ENCODE measurements around the gene DNAH1. TPM values are rescaled to one million over a fixed set of nuclear protein-coding genes. Genes with fewer than 3 reads are reported as not detected.

Gene DNAH1
- total and polyA plus RNA-seq, 2 experiments from 2014 or later, result 0.81 to 1.8 TPM

GRCh38 chr3:52331091-52331490 lies 15.0 kb downstream of the DNAH1 start:
- no peak overlapping the region for H3K4me3 Mint-ChIP-seq

GRCh38 chr3:52331906-52332305 lies 15.8 kb downstream of the DNAH1 start:
- no peaks in the 10 kb centered on the region for H3K4me1 ChIP-seq (ENCODE audit: insufficient read depth)
- no peak overlapping the region for H3K27ac Mint-ChIP-seq
- H3K79me2 ChIP-seq (replicated peaks; ENCODE audit: insufficient read depth), result no peaks in the 10 kb centered on the region
- no peak overlapping the region for H2AFZ ChIP-seq
- no peaks in the 10 kb centered on the region for H3K36me3 ChIP-seq (ENCODE audit: insufficient read depth)
- H3K36me3 Mint-ChIP-seq (ENCODE audit: low read depth), result no peaks in the 10 kb centered on the region; the same call in 2 of the 3 replicates
- H3K27ac ChIP-seq (ENCODE audit: low read depth), result no peak overlapping the region
- no peaks in the 10 kb centered on the region for H3K27me3 ChIP-seq (ENCODE audit: insufficient read depth)
- no peak overlapping the region for H3K4me2 ChIP-seq
- TF ChIP-seq ETS1 (IDR thresholded peaks at IDR 0.05) (no peak), ZNF462 (CRISPR knock-in tag; IDR thresholded peaks at IDR 0.05) (no peak), ZNF114 (CRISPR knock-in tag; IDR thresholded peaks at IDR 0.05) (no peak)
- no peaks in the 10 kb centered on the region for H3K9me3 Mint-ChIP-seq
- peaks cover 6% of the 10 kb centered on the region for H3K27me3 Mint-ChIP-seq (ENCODE audit: insufficient read depth, low read depth, poor library complexity)
- no peak overlapping the region for H3K4me3 Mint-ChIP-seq
- H3K4me1 Mint-ChIP-seq, result no peaks in the 10 kb centered on the region
- no peaks in the 10 kb centered on the region for H4K20me1 ChIP-seq (replicated peaks; ENCODE audit: insufficient read depth)
- H3K4me3 ChIP-seq, result no peak overlapping the region
- ATAC-seq (no peak), DNase-seq (ENCODE audit: low spot score) (no peak)
- no peaks in the 10 kb centered on the region for H3F3A ChIP-seq (replicated peaks; ENCODE audit: low read depth)
- H3K9me2 ChIP-seq (ENCODE audit: insufficient read depth), result no peaks in the 10 kb centered on the region

More at GRCh38 chr3:52331091-52331490, 15.0 kb downstream of the DNAH1 start:
- H3K4me1 ChIP-seq (ENCODE audit: insufficient read depth), result no peaks in the 10 kb centered on the region
- no peaks in the 10 kb centered on the region; the same call in 2 of the 3 replicates for H3K36me3 Mint-ChIP-seq (ENCODE audit: low read depth)
- no peaks in the 10 kb centered on the region for H3K4me1 Mint-ChIP-seq
- H3K4me2 ChIP-seq, result no peak overlapping the region
- peaks cover 6% of the 10 kb centered on the region for H3K27me3 Mint-ChIP-seq (ENCODE audit: insufficient read depth, low read depth, poor library complexity)
- no peak overlapping the region for H3K4me3 ChIP-seq
- no peak overlapping the region for H2AFZ ChIP-seq
- no peak for ATAC-seq
- H3K36me3 ChIP-seq (ENCODE audit: insufficient read depth), result no peaks in the 10 kb centered on the region
- H3K27ac ChIP-seq (ENCODE audit: low read depth), result no peak overlapping the region
- no peaks in the 10 kb centered on the region for H3K79me2 ChIP-seq (replicated peaks; ENCODE audit: insufficient read depth)
- H3K27me3 ChIP-seq (ENCODE audit: insufficient read depth), result no peaks in the 10 kb centered on the region
- no peak for TF ChIP-seq STAT1 (IDR thresholded peaks at IDR 0.05; ENCODE audit: unreplicated experiment)
- TF ChIP-seq CTCF (conservative IDR thresholded peaks at IDR 0.05; ENCODE audit: low read depth in 2 of 2), result no peak
- TF ChIP-seq JUNB (IDR thresholded peaks at IDR 0.05; ENCODE audit: unreplicated experiment), result no peak
- TF ChIP-seq ETS1 (IDR thresholded peaks at IDR 0.05), result no peak
- H3F3A ChIP-seq (replicated peaks; ENCODE audit: low read depth), result no peaks in the 10 kb centered on the region
- no peaks in the 10 kb centered on the region for H3K9me2 ChIP-seq (ENCODE audit: insufficient read depth)
- DNase-seq (ENCODE audit: low spot score), result no peak
- no peak overlapping the region for H3K27ac Mint-ChIP-seq
- no peaks in the 10 kb centered on the region for H4K20me1 ChIP-seq (replicated peaks; ENCODE audit: insufficient read depth)
- H3K9me3 Mint-ChIP-seq, result no peaks in the 10 kb centered on the region

Measured in GM23338 (cell line).